Iris pigment epithelial cell (primary cell): ENCODE data around the gene RASA4B.
A peak's percentile ranks its signal among the peaks of the same experiment; 100 is the strongest.
"Not testable (repeated sequence)": the region's sequence is repeated elsewhere in the genome, so short reads cannot be mapped to it uniquely, and the experiment has no call there.

Experiments
- DNase-seq: peaks from one replicate; pipeline ENCODE4 v3.0.0-alpha.2; 2011; ENCODE audit warnings: low read depth

Gene RASA4B

GRCh38 chr7:102517550-102518147, at the start of gene RASA4B:
Gene RASA4B, minus strand, starts transcription at chr7:102517777. Its CDS starts 67 bp downstream, at chr7:102517710.
- not testable (repeated sequence) for DNase-seq

DNA sequence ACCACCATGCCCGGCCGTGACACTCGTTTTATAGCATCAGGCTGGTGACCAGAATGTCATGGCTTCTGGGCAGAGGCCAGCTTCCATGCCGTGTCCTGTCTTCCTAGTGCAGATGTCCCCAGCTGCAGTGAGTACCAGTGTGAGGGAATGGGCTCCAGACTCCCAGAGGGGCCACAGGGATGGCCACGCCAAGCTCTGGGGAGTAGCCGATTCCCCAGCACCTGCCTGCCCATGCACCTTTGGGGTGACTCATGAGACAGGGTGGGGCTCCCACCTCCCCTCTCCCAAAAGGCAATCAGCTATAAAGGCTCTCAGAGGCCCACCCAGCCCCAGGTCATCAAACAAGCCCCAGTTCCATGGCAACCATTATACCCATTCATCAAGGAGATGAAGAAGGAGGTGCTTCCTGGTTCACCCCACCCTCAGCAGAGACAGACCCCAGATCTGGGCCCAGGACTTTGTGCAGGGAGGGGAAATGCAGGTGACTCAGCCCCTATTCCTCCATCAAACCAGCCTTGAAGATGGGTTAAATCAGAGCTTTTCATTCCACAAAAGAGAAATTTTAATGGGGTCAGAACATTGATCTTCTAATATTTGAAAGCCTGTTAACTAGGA, 33.3 kb upstream of the RASA4B start, which contains the start of gene SPDYE2:
Gene SPDYE2, plus strand, starts transcription at position 419 of the 615 bp plus-strand sequence. CDS start 2,030 bp downstream, outside the sequence.
- not testable (repeated sequence) for DNase-seq

- DNase-seq: not testable (repeated sequence)
Observed at GRCh38 chr7:102546353-102546752, 28.8 kb upstream of the RASA4B start.

DNA sequence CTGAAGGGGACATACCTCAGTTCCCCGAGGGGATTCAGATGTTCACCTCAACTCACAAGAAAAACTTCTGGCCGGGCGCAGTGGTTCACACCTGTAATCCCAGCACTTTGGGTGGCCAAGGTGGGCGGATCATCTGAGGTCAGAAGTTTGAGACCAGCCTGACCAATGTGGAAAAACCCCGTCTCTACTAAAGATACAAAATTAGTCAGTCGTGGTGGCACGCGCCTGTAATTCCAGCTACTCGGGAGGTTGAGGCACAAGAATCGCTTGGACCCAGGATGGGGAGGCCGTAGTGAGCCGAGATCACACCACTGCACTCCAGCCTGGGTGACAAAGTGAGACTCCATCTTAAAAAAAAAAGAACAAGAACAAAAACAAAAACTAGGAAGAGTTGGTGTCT, 27.7 kb upstream of the RASA4B start:
- DNase-seq: not testable (repeated sequence)

GRCh38 chr7:102544372-102544771, 26.8 kb upstream of the RASA4B start:
- not testable (repeated sequence) for DNase-seq

DNA sequence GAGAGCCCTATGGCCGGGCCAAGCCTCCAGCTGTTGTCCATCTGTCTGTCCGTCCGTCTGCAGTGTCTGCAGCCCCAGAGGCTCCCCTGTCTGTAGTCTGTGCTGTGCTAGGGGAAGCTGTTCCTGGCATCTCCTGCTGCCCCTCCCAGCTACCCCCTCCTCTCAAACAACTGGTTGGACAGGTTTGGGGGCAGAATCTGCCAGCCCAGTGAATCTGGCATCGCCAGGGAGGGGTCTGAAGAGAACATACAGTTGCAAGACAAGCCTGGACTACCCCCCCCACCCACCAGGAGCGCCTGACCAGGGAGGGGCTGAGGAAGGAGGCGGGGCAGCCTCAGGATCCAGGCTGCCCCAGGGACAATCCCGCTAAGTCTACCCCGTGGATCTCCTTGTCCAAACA, 26.0 kb upstream of the RASA4B start, which contains the start of gene UPK3BL2:
Gene UPK3BL2, minus strand, starts transcription at position 101 of the 400 bp plus-strand sequence. Its CDS starts 60 bp downstream, at position 41.
- not testable (repeated sequence) for DNase-seq

- not testable (repeated sequence) for DNase-seq
Observed at GRCh38 chr7:102542771-102543170, 25.2 kb upstream of the RASA4B start.

DNA sequence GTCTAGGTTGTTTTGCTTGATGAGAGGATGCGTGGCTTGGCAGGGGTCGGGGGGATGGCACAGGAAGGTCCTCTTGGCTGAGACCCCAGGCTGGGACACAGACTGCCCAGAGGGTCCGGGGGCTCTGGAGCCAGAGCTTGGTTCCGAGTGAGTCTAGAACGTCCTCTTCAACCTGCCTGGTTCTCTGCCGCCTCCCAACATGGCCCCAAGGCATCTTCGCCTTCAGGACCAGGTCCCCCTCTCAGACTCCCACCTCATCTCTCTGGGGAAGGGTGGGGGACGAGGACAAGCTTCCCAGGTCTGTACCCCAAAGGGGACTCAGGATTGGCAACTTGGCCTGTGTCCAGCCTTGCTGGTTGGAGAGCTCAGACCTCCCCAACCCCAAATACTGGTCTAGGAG, 24.5 kb upstream of the RASA4B start:
- not testable (repeated sequence) for DNase-seq

GRCh38 chr7:102540604-102541003, 23.0 kb upstream of the RASA4B start:
- not testable (repeated sequence) for DNase-seq

- DNase-seq: not testable (repeated sequence)
Observed at GRCh38 chr7:102535062-102535615, 17.6 kb upstream of the RASA4B start.

DNA sequence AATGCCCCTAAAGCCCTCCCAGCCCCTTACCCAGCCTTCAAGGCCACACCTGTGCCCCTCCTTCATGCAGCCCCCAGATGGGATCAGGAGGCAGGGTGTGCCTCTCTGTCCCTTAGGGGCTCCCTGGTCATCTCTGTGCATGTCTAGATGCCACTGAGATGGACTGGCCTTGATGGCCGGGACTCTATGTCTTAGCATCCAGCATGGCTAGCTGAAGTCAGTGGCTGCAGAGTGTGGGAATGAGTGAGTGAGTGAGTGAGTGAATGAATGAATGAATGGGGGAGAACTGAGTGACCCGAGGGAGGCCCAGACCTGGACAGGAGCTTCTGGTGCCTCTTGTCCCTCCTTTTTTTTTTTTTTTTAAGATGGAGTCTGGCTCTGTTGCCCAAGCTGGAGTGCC, 14.6 kb upstream of the RASA4B start:
- not testable (repeated sequence) for DNase-seq

GRCh38 chr7:102531583-102531982, 14.0 kb upstream of the RASA4B start:
- DNase-seq: not testable (repeated sequence)

GRCh38 chr7:102527822-102528793, 10.5 kb upstream of the RASA4B start:
- DNase-seq: not testable (repeated sequence)

DNA sequence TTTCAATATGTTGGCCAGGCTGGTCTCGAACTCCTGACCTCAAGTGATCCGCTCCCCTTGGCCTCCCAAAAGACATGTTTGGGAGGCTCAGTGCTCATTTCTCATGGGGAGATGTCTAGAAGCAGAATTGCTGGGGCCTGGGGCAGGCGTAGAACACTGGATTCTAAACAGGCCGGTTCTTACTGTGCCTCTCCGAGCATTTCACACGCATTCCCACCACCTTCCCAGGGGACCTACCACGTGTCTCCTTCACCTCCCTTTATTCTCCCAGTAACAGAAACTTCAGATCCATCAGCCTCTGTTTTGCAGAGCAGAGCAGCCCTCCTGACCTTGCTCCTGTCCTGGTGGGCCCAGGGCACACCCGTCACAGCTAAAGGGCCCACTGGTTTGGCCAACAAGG, 9.6 kb upstream of the RASA4B start:
- DNase-seq: not testable (repeated sequence)

- not testable (repeated sequence) for DNase-seq
Observed at GRCh38 chr7:102524803-102525202, 7.2 kb upstream of the RASA4B start.

DNA sequence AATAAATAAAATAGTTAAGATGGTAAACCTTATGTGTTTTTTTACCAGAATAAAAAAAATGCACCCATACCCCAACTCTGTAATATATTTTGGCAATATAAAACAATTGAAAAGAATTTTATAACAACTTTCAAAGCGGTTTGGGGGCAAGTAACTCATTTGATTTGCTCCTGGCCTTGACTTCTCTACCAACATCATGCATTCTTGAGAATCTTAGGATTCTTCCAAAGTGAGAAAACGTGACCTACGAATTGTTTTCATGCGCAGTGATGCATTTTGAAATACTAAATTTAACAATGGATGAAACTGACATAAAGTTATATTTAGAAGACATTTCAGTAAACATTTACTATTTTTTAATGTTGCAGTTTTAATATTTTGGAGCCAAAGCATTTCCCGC, 3.2 kb upstream of the RASA4B start:
- DNase-seq: not testable (repeated sequence)

GRCh38 chr7:102516951-102517350, 626 bp downstream of the RASA4B start:
- DNase-seq: not testable (repeated sequence)

DNA sequence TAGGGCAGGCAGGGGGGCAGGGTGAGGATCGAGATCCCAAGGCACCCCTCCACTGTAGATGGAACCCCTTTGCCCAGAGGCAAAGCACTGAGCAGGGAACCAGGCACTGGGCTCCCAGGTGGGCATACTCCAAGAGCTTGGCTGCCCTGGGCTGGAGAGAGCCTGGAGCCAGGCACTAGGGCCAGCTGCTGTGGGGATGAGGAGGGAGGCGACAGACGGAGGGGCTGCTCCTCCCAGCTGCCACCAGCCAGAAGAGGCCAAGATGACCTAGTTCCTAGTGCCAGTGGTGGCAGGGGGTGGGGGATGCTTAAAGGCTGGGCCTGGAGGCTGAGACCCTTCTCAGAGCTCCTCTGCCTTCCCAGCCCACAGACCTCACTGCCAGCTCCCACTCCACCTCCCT, 1.7 kb downstream of the RASA4B start:
- not testable (repeated sequence) for DNase-seq

- DNase-seq: not testable (repeated sequence)
Observed at GRCh38 chr7:102514881-102515721, 2.5 kb downstream of the RASA4B start.

DNA sequence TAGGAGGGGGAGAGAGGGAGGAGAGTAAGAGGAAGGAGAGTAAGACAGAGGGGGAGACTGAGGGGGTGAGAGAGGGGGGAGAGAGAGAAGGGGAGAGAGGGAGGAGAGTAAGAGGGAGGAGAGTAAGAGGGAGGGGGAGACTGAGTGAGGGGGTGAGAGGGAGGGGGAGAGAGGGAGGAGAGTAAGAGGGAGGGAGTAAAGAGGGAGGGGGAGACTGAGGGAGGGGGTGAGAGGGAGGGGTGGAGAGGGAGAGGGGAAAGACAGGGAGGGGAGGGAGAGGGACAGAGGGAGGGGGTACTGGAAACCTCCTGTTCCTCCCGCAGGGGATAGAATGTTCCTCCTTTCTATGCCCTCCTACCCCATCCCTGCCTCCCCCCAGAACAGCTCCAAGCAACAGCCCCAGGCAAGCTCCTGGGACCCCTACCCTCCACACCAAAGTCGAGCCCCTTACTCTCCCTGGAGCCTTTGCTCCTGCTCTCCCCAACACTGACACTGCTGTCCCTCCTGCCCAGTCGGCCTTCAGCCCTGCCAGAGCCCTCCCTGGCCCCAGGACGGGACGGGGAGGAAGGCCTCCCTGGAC, 4.8 kb downstream of the RASA4B start:
- peak; percentile 49 for DNase-seq
